Measurements from ENCODE around the gene VPS13A.

Gene VPS13A

GRCh38 chr9:77177143-77177893 lies at the start of gene VPS13A:
Gene VPS13A, plus strand, starts transcription at chr9:77177534. Its CDS starts 171 bp downstream, at chr9:77177705.
- peak; percentile 86 for DNase-seq (ENCODE audit: low spot score)

GRCh38 chr9:77128125-77128789 lies 49.1 kb upstream of the VPS13A start:
- DNase-seq (ENCODE audit: low spot score) = no peak

DNA sequence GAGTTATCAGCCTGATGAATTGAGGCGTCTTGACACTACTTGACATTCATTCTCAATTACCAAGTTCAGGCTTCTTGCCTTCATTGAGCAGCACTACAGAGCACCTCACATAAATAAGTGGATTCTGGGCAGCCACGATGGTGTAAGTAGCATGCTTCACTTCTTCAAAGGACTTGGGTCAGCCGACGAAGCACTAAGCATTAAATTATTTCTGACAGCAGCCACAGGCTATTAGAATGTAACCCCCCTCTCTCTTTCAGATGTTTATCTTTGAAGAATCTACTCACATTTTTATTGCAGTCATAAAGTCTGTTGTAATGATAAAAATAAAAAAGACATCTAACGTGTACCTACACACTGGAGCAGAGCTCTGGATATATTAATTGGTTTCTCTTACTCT lies 45.9 kb upstream of the VPS13A start:
- DNase-seq (ENCODE audit: low spot score) = no peak

DNA sequence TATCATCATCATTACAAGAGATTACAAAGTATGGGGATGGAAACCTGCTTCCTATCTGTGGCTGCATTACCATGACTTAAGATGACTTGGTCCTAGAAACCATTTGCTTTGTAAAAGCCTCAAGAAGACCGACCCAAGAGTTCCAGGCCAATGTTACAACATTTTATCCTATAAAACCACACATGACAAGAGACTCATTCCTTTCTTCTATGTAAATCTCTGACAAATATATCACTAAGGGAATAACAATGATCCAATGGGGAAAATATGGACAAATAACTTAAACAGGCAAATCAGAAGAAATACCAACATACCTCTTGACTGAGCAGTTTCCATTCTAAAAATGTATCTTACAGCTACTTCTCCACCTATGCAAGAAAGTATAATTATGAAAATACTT lies 44.3 kb upstream of the VPS13A start:
- DNase-seq (ENCODE audit: low spot score) = no peak

DNA sequence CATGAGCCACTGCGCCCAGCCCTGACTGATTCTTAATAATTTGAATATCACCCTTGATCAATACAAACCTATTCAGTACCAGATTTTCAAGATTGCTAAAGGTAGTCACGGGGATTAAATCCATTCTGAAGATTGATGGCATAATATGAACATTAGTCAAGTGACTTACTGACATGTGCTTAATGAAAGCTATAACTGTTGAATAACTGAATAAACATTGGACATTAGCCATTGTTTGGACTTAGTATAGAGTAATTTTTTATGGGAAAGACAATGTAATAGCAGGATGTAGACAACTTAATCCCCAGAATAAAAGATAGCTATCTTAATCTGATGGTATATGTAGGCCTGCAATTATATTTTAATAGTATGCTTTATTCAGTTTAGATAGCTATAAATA lies 35.0 kb upstream of the VPS13A start:
- DNase-seq (ENCODE audit: low spot score) = no peak

- no peak for DNase-seq (ENCODE audit: low spot score)
Observed at GRCh38 chr9:77149879-77150278, 27.5 kb upstream of the VPS13A start.

GRCh38 chr9:77152289-77152688 lies 25.0 kb upstream of the VPS13A start:
- no peak for DNase-seq (ENCODE audit: low spot score)

DNA sequence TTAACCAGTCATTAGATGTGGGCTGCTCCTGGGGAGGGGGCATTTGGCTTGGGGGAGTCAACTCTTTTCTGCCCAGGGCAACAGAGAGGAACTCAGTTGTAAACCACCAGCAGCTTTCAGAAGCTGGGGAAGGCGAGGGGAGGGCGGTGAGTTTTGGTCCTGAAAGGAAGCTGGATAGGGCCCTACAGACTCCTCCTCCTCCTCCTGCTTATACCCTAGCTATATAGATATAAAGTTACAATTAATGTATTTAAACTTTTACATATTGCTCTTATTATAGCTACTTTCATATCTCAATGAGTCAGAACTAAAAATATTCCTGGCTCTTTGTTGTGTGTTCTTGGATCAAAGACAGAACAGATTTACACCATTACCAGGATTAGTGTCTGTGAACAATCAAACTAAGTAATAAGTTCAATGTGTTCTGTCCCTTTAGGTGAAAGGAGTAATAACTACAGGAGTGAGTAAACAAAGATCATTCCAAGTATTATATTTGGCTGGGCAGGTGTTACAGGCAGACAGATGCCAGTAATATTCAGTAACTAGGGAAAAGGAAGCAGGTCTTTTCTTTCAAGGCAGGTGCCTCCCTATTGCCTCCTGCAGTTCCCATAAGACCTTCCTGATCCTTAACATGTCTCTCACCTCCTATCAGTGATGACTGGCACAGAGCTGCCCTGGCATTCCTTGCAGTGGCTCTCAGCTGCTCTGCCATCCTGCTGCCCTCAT lies 20.5 kb upstream of the VPS13A start:
- no peak for DNase-seq (ENCODE audit: low spot score)

DNA sequence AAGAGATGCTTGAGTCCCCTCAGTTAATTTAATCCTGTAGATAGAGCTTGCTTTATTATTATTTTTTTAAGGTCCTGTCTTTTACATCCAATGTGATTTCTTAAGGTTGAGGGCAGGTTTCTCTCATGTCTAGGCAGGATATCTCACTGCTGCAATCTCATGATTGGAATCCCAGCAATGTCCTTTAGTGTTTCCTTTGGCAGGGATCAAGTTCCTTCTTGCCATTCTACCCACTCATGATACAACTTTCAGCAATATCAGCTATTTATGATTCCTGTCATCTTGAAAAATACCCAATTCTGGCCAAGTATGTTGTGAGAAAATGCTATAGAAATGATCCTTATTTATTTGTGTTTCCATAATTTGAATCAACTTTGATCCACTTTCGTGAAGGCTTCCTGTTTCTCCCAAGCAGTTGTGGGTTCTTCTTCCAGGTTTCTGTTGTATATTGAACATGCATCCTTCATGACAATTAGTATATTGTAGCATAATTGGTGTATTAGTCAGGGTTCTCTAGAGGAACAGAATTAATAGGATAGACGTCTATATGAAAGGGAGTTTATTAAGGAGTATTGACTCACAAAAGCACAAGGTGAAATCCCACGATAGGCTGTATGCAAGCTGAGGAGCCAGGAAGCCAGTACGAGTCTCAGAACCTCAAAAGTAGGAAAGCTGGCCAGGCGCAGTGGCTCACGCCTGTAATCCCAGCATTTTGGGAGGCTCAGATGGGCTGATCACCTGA lies 18.4 kb upstream of the VPS13A start:
- no peak for DNase-seq (ENCODE audit: low spot score)

DNA sequence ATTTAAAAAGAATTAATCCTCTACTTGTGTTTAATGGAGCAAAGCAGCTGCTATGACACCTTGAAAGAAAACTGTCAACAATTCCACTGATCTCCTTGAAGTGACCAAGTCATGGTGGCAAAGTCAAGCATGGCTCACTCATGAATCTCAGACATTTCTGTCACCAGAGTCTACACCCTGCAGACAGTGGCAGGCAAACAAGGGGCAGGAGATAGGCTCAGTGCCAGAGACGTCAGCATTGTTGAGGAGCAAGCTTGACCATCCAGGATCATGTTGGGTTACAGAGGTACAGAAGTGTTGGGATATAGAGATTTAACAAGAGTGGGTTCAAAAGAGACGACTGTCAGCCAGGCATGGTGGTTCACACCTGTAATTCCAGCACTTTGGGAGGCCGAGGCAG lies 16.1 kb upstream of the VPS13A start:
- no peak for DNase-seq (ENCODE audit: low spot score)

DNA sequence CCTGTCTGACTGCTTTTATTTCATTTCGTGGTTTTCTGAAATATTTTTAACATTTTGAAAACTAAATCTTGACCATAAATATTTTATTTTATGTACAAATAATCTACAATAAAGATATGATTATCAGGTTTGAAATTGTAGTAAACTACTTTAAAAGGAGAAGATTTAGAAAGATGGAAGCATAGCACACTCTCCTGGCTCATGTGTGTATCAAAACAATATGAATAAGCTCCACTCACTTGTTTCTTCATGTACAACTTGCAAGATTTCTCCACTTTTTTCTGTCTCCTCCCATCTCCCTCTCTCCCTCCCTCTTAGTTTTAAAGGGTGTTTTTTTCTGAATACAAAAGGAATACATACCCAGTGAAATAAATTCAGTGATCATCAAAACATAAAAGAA lies 15.4 kb upstream of the VPS13A start:
- DNase-seq (ENCODE audit: low spot score) = no peak

DNA sequence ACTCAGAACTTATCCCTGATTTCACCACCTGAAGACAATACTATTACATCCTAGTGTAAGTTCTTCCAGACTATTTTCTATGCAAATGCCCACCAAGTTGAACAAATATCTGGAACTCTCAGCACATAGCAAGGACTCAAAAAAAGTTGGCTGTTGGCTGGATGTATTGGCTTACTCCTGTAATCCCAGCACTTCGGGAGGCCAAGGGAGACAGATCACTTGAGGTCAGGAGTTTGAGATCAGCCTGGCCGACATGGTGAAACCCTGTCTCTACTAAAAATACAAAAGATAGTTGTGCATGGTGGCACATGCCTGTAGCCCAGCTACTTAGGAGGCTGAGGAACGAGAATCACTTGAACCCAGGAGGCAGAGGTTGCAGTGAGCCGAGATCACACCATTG lies 15.0 kb upstream of the VPS13A start:
- DNase-seq (ENCODE audit: low spot score) = no peak

GRCh38 chr9:77163884-77164283 lies 13.4 kb upstream of the VPS13A start:
- no peak for DNase-seq (ENCODE audit: low spot score)

DNA sequence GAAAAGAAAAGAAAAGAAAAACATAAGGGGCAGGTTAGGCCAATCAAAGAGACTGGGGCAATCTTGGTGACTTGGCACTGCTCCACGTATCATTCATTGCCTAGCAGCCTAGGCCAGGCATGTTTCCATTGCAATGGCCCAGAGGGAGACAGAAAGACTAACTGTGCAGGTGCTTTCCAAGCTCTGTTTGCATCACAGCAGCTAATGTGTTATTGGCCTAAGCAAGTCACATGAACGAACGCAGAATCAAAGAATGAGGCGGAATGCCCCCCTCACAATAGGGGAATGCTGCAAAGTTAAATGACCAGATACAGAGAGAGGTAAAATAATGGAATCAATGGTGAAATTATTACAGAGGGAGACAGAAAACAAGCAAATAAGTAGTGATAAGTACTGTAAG lies 11.1 kb upstream of the VPS13A start:
- no peak for DNase-seq (ENCODE audit: low spot score)

- DNase-seq (ENCODE audit: low spot score) = no peak
Observed at GRCh38 chr9:77170991-77171699, 6.2 kb upstream of the VPS13A start.

- no peak for DNase-seq (ENCODE audit: low spot score)
Observed at GRCh38 chr9:77175151-77175550, 2.2 kb upstream of the VPS13A start.

DNA sequence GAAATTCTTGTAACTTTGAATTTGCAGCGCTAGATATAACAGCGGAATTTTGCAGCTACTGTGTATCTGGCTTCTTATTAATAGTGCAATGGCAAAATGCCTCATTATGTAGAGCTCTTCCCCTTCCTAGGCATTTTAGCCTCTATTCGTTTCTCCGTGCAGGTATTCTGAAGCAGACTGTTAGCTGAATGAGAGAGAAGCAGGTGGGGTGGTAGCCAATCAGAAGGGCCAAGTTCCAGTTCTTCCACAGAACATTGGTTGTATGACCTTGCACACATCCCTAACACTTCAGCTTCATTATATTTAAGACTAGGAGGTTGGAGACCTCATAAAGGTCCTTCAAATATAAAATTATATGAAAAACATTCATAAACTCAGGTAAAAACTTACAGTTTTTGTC lies 1.2 kb upstream of the VPS13A start:
- no peak for DNase-seq (ENCODE audit: low spot score)

- DNase-seq (ENCODE audit: low spot score) = no peak
Observed at GRCh38 chr9:77176686-77177142, 620 bp upstream of the VPS13A start.

- peak; percentile 29 for DNase-seq (ENCODE audit: low spot score)
Observed at GRCh38 chr9:77177894-77178794, 810 bp downstream of the VPS13A start.

GRCh38 chr9:77180056-77180455 lies 2.7 kb downstream of the VPS13A start:
- DNase-seq (ENCODE audit: low spot score) = no peak

DNA sequence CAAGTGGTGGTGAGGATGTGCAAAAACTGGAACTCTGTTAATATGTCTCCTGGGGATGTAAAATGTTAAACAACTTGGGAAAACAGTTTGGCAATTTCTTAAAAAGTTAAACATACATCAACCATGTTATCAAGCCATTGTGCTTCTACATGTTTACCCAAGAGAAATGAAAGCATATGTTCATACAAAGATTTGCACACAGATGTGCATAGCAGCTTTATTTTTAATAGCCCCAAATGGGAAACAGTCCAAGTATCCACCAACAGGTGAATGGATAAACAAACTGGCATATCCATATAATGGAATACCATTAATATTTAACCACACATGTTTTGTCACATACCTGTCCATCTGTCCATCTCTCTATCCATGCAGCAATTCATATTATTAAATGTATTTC lies 6.2 kb downstream of the VPS13A start:
- DNase-seq (ENCODE audit: low spot score) = no peak

All from Ammon's horn (tissue), 1 donor.